Measurements from ENCODE around the gene OOEP.

OOEP gene

GRCh38 chr6:73362869-73363536 lies 6.7 kb downstream of the OOEP start:
- H3K4me1 ChIP-seq (ENCODE audit: insufficient read depth, poor library complexity, severe bottlenecking): no peaks in the 10 kb centered on the region
- TF ChIP-seq CTCF (IDR thresholded peaks at IDR 0.05; ENCODE audit: poor library complexity, severe bottlenecking): no peak
- DNase-seq (ENCODE audit: low spot score) (no peak), ATAC-seq (ENCODE audit: low read depth) (no peak)
- no peaks in the 10 kb centered on the region for H3K36me3 ChIP-seq (ENCODE audit: low read depth)
- no peaks in the 10 kb centered on the region for H3K27me3 ChIP-seq (ENCODE audit: insufficient read depth, poor library complexity, severe bottlenecking)
- H3K4me3 ChIP-seq (ENCODE audit: severe bottlenecking): no peak overlapping the region
- no peak overlapping the region for H3K27ac ChIP-seq (ENCODE audit: poor library complexity, severe bottlenecking)
- H3K9me3 ChIP-seq (ENCODE audit: severe bottlenecking): no peaks in the 10 kb centered on the region

GRCh38 chr6:73362358-73362757 lies 7.3 kb downstream of the OOEP start, which contains the start of gene KHDC3L:
Gene KHDC3L, plus strand, starts transcription at chr6:73362658. Its CDS starts 72 bp downstream, at chr6:73362730.
- Histone ChIP-seq H3K9me3 (ENCODE audit: severe bottlenecking) (no peaks in the 10 kb centered on the region), H3K36me3 (ENCODE audit: low read depth) (no peaks in the 10 kb centered on the region), H3K27me3 (ENCODE audit: insufficient read depth, poor library complexity, severe bottlenecking) (no peaks in the 10 kb centered on the region), H3K27ac (ENCODE audit: poor library complexity, severe bottlenecking) (no peak within 1 kb of the TSS), H3K4me1 (ENCODE audit: insufficient read depth, poor library complexity, severe bottlenecking) (no peaks in the 10 kb centered on the region), H3K4me3 (ENCODE audit: severe bottlenecking) (no peak within 1 kb of the TSS)
- TF ChIP-seq CTCF (IDR thresholded peaks at IDR 0.05; ENCODE audit: poor library complexity, severe bottlenecking): no peak
- no peak for ATAC-seq (ENCODE audit: low read depth)
- DNase-seq (ENCODE audit: low spot score): no peak

GRCh38 chr6:73353636-73354593 lies 15.8 kb downstream of the OOEP start, which contains the start of gene DPPA5:
Gene DPPA5, minus strand, starts transcription at chr6:73354276. Its CDS starts 51 bp downstream, at chr6:73354225.
- ATAC-seq (ENCODE audit: low read depth) (no peak), DNase-seq (ENCODE audit: low spot score) (no peak)
- no peaks in the 10 kb centered on the region for H3K4me1 ChIP-seq (ENCODE audit: insufficient read depth, poor library complexity, severe bottlenecking)
- H3K36me3 ChIP-seq (ENCODE audit: low read depth): no peaks in the 10 kb centered on the region
- H3K27ac ChIP-seq (ENCODE audit: poor library complexity, severe bottlenecking): no peak within 1 kb of the TSS
- H3K27me3 ChIP-seq (ENCODE audit: insufficient read depth, poor library complexity, severe bottlenecking): no peaks in the 10 kb centered on the region
- H3K9me3 ChIP-seq (ENCODE audit: severe bottlenecking): no peaks in the 10 kb centered on the region
- no peak within 1 kb of the TSS for H3K4me3 ChIP-seq (ENCODE audit: severe bottlenecking)
- TF ChIP-seq CTCF (IDR thresholded peaks at IDR 0.05; ENCODE audit: poor library complexity, severe bottlenecking): no peak

- Histone ChIP-seq H3K9me3 (ENCODE audit: severe bottlenecking) (no peaks in the 10 kb centered on the region), H3K27me3 (ENCODE audit: insufficient read depth, poor library complexity, severe bottlenecking) (no peaks in the 10 kb centered on the region), H3K4me1 (ENCODE audit: insufficient read depth, poor library complexity, severe bottlenecking) (no peaks in the 10 kb centered on the region), H3K27ac (ENCODE audit: poor library complexity, severe bottlenecking) (no peak overlapping the region), H3K4me3 (ENCODE audit: severe bottlenecking) (no peak overlapping the region), H3K36me3 (ENCODE audit: low read depth) (no peaks in the 10 kb centered on the region)
- no peak for ATAC-seq (ENCODE audit: low read depth)
- DNase-seq (ENCODE audit: low spot score): no peak
- no peak for TF ChIP-seq CTCF (IDR thresholded peaks at IDR 0.05; ENCODE audit: poor library complexity, severe bottlenecking)
Measured at GRCh38 chr6:73349311-73349710, 20.4 kb downstream of the OOEP start.

Data from RWPE2 (cell line).